ENCODE data around the gene NDEL1.

NDEL1 gene

GRCh38 chr17:8413328-8413727 is 22.4 kb upstream of the NDEL1 start:
- Histone ChIP-seq H2AFZ (ENCODE audit: low read length) (no peak overlapping the region), H3K9me3 (ENCODE audit: low read length) (no peaks in the 10 kb centered on the region), H3K27ac (ENCODE audit: low read depth, low read length, poor library complexity, severe bottlenecking) (no peak overlapping the region), H3K36me3 (ENCODE audit: insufficient read depth, low read length) (no peaks in the 10 kb centered on the region), H3K9ac (ENCODE audit: low read length) (no peak overlapping the region), H3K4me1 (ENCODE audit: insufficient read depth, low read length, severe bottlenecking) (peaks cover 4% of the 10 kb centered on the region), H3K79me2 (ENCODE audit: insufficient read depth, low read length) (no peaks in the 10 kb centered on the region), H4K20me1 (ENCODE audit: insufficient read depth, low read length) (no peaks in the 10 kb centered on the region), H3K9me2 (ENCODE audit: low read depth, low read length) (no peaks in the 10 kb centered on the region), H3K27me3 (ENCODE audit: insufficient read depth, low read length) (no peaks in the 10 kb centered on the region; the same call in 1 of the 2 replicates), H3K4me3 (ENCODE audit: low read depth, low read length, poor library complexity, severe bottlenecking) (no peak overlapping the region), H3F3A (ENCODE audit: insufficient read depth, low read length) (no peaks in the 10 kb centered on the region), H3K4me2 (ENCODE audit: low read length) (no peak overlapping the region)
- TF ChIP-seq, protein P1, sequence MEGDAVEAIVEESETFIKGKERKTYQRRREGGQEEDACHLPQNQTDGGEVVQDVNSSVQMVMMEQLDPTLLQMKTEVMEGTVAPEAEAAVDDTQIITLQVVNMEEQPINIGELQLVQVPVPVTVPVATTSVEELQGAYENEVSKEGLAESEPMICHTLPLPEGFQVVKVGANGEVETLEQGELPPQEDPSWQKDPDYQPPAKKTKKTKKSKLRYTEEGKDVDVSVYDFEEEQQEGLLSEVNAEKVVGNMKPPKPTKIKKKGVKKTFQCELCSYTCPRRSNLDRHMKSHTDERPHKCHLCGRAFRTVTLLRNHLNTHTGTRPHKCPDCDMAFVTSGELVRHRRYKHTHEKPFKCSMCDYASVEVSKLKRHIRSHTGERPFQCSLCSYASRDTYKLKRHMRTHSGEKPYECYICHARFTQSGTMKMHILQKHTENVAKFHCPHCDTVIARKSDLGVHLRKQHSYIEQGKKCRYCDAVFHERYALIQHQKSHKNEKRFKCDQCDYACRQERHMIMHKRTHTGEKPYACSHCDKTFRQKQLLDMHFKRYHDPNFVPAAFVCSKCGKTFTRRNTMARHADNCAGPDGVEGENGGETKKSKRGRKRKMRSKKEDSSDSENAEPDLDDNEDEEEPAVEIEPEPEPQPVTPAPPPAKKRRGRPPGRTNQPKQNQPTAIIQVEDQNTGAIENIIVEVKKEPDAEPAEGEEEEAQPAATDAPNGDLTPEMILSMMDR (IDR thresholded peaks at IDR 0.05; ENCODE audit: low read length): no peak
- TF ChIP-seq EZH2 (IDR thresholded peaks at IDR 0.05; ENCODE audit: borderline replicate concordance, low read length): no peak

GRCh38 chr17:8413938-8414337 is 21.7 kb upstream of the NDEL1 start:
- Histone ChIP-seq H3K4me1 (ENCODE audit: insufficient read depth, low read length, severe bottlenecking) (no peaks in the 10 kb centered on the region), H3K79me2 (ENCODE audit: insufficient read depth, low read length) (no peaks in the 10 kb centered on the region), H3K9ac (ENCODE audit: low read length) (no peak overlapping the region), H2AFZ (ENCODE audit: low read length) (no peak overlapping the region), H3K4me2 (ENCODE audit: low read length) (no peak overlapping the region), H3F3A (ENCODE audit: insufficient read depth, low read length) (no peaks in the 10 kb centered on the region), H3K36me3 (ENCODE audit: insufficient read depth, low read length) (no peaks in the 10 kb centered on the region), H3K9me3 (ENCODE audit: low read length) (no peaks in the 10 kb centered on the region), H3K27me3 (ENCODE audit: insufficient read depth, low read length) (no peaks in the 10 kb centered on the region), H3K4me3 (ENCODE audit: low read depth, low read length, poor library complexity, severe bottlenecking) (no peak overlapping the region), H3K27ac (ENCODE audit: low read depth, low read length, poor library complexity, severe bottlenecking) (no peak overlapping the region), H3K9me2 (ENCODE audit: low read depth, low read length) (no peaks in the 10 kb centered on the region), H4K20me1 (ENCODE audit: insufficient read depth, low read length) (no peaks in the 10 kb centered on the region)
- no peak for TF ChIP-seq EZH2 (IDR thresholded peaks at IDR 0.05; ENCODE audit: borderline replicate concordance, low read length)
- TF ChIP-seq, protein P1 (IDR thresholded peaks at IDR 0.05; ENCODE audit: low read length): no peak

- H3K36me3 ChIP-seq (ENCODE audit: insufficient read depth, low read length): no peaks in the 10 kb centered on the region
- no peaks in the 10 kb centered on the region for H3K79me2 ChIP-seq (ENCODE audit: insufficient read depth, low read length)
- H3K27ac ChIP-seq (ENCODE audit: low read depth, low read length, poor library complexity, severe bottlenecking): no peak overlapping the region
- no peaks in the 10 kb centered on the region for H4K20me1 ChIP-seq (ENCODE audit: insufficient read depth, low read length)
- H3F3A ChIP-seq (ENCODE audit: insufficient read depth, low read length): no peaks in the 10 kb centered on the region
- no peaks in the 10 kb centered on the region for H3K9me2 ChIP-seq (ENCODE audit: low read depth, low read length)
- H3K4me1 ChIP-seq (ENCODE audit: insufficient read depth, low read length, severe bottlenecking): no peaks in the 10 kb centered on the region
- no peak overlapping the region for H3K9ac ChIP-seq (ENCODE audit: low read length)
- H2AFZ ChIP-seq (ENCODE audit: low read length): no peak overlapping the region
- no peaks in the 10 kb centered on the region for H3K27me3 ChIP-seq (ENCODE audit: insufficient read depth, low read length)
- no peak overlapping the region for H3K4me3 ChIP-seq (ENCODE audit: low read depth, low read length, poor library complexity, severe bottlenecking)
- TF ChIP-seq, protein P1 (IDR thresholded peaks at IDR 0.05; ENCODE audit: low read length): no peak
- no peak for TF ChIP-seq EZH2 (IDR thresholded peaks at IDR 0.05; ENCODE audit: borderline replicate concordance, low read length)
- H3K9me3 ChIP-seq (ENCODE audit: low read length): no peaks in the 10 kb centered on the region
- H3K4me2 ChIP-seq (ENCODE audit: low read length): no peak overlapping the region
Measured at GRCh38 chr17:8417806-8418205, 17.9 kb upstream of the NDEL1 start.
